HepG2 (cell line): ENCODE data around the gene LTB4R. TPM values are rescaled to one million over a fixed set of nuclear protein-coding genes. Genes with fewer than 3 reads are reported as not detected.
A peak's percentile ranks its signal among the peaks of the same experiment; 100 is the strongest.

ENCODE experiments used
- CENPX ChIP-seq: sonication (generic); formaldehyde crosslinking; IDR thresholded peaks from 2 replicates; pipeline ENCODE4 v1.9.0; 2021; ENCODE audit warnings: mild to moderate bottlenecking, missing genetic modification reagents, moderate library complexity
- DRAP1 ChIP-seq: IDR thresholded peaks from 2 replicates; pipeline ENCODE4 v1.6.1; 2016; ENCODE audit warnings: missing genetic modification reagents, missing compliant biosample characterization
- GATAD2A ChIP-seq: IDR thresholded peaks from 2 replicates; pipeline ENCODE4 v1.6.1; 2016
- KDM4B ChIP-seq: sonication (generic); formaldehyde crosslinking; IDR thresholded peaks from 2 replicates; pipeline ENCODE4 v1.4.0; 2020; ENCODE audit warnings: missing genetic modification reagents
- PCBP2 ChIP-seq: fragments of 200-400 bp; formaldehyde crosslinking; optimal IDR thresholded peaks from 2 replicates; pipeline ENCODE3; 2018; ENCODE audit warnings: low read length, low read depth; ENCODE audit not compliant: poor library complexity, severe bottlenecking
- POLR2AphosphoS5 ChIP-seq: IDR thresholded peaks from 2 replicates; pipeline ENCODE4 v1.6.1; 2012; ENCODE audit warnings: low read depth, low read length
- PRMT3 ChIP-seq: sonication (generic); formaldehyde crosslinking; IDR thresholded peaks from 2 replicates; pipeline ENCODE4 v1.8.1; 2022; ENCODE audit warnings: low read depth, mild to moderate bottlenecking, moderate library complexity, missing genetic modification reagents, borderline replicate concordance
- ZBTB46 ChIP-seq: sonication (generic); formaldehyde crosslinking; IDR thresholded peaks from 2 replicates; pipeline ENCODE4 v1.4.0; 2020; ENCODE audit warnings: mild to moderate bottlenecking, missing genetic modification reagents, borderline replicate concordance
- ZNF556 ChIP-seq: sonication (generic); formaldehyde crosslinking; IDR thresholded peaks from 2 replicates; pipeline ENCODE4 v1.4.0; 2020; ENCODE audit warnings: mild to moderate bottlenecking, missing genetic modification reagents, borderline replicate concordance
- ZNF652 ChIP-seq: IDR thresholded peaks from 2 replicates; pipeline ENCODE4 v1.6.1; 2016; ENCODE audit warnings: low read depth, borderline replicate concordance
- polyA plus RNA-seq, 8 experiments: library from polyadenylated mRNA; depleted of rRNA in 3 of 8; stranded (reverse) in 7 of 8; unstranded in 1 of 8; fragments of >200 nt; fragmentation: Illumina TruSeq in 4 of 8; extraction: Trizol in 4 of 8; gene quantifications; 2 replicates each; pipeline versions ENCODE4 v1.2.1 to v1.2.3, GENCODE V29; 2011 to 2016; ENCODE audit warnings: low read depth in 4 of 8, missing spikeins in 1 of 8, mixed read lengths in 1 of 8; ENCODE audit not compliant: insufficient read depth in 1 of 8
- total RNA-seq, 5 experiments: library from RNA; depleted of rRNA; stranded (reverse); fragments of >200 nt; fragmentation: Illumina TruSeq; extraction: Trizol; gene quantifications; 2 replicates each; pipeline ENCODE4 v1.2.3, GENCODE V29; 2016; ENCODE audit warnings: low read depth in 1 of 5
- TF ChIP-seq, protein P1 (sequence below): sonication (generic); formaldehyde crosslinking; IDR thresholded peaks from 2 replicates; pipeline ENCODE4 v1.4.0; 2020; ENCODE audit warnings: missing genetic modification reagents, mild to moderate bottlenecking, borderline replicate concordance
- TF ChIP-seq, protein P2 (sequence below): sonication (generic); formaldehyde crosslinking; IDR thresholded peaks from 2 replicates; pipeline ENCODE4 v1.9.0; 2021; ENCODE audit warnings: mild to moderate bottlenecking, missing genetic modification reagents
- TF ChIP-seq, protein P3 (sequence below): sonication (generic); formaldehyde crosslinking; IDR thresholded peaks from 2 replicates; pipeline ENCODE4 v1.5.0; 2020; ENCODE audit warnings: mild to moderate bottlenecking, missing genetic modification reagents

LTB4R gene
- total and polyA plus RNA-seq, 2 of the 13 experiments (the other 11 are each of a cell fraction or from before 2014, with no cell fraction given): 3.2 to 8.2 TPM

GRCh38 chr14:24271134-24271833 lies 40.0 kb upstream of the LTB4R start, which contains the start of gene RABGGTA (continued):
- TF ChIP-seq, protein P1, sequence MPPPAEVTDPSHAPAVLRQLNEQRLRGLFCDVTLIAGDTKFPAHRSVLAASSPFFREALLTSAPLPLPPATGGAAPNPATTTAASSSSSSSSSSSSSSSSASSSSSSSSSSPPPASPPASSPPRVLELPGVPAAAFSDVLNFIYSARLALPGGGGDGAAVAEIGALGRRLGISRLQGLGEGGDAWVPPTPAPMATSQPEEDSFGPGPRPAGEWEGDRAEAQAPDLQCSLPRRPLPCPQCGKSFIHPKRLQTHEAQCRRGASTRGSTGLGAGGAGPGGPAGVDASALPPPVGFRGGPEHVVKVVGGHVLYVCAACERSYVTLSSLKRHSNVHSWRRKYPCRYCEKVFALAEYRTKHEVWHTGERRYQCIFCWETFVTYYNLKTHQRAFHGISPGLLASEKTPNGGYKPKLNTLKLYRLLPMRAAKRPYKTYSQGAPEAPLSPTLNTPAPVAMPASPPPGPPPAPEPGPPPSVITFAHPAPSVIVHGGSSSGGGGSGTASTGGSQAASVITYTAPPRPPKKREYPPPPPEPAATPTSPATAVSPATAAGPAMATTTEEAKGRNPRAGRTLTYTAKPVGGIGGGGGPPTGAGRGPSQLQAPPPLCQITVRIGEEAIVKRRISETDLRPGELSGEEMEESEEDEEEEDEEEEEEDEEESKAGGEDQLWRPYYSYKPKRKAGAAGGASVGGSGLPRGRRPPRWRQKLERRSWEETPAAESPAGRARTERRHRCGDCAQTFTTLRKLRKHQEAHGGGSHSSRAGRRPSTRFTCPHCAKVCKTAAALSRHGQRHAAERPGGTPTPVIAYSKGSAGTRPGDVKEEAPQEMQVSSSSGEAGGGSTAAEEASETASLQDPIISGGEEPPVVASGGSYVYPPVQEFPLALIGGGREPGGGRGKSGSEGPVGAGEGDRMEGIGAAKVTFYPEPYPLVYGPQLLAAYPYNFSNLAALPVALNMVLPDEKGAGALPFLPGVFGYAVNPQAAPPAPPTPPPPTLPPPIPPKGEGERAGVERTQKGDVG (CRISPR knock-in tag): peak; percentile 77; the same call in 1 of the 2 replicates
- TF ChIP-seq GATAD2A (CRISPR knock-in tag) (peak; percentile 91), PRMT3 (CRISPR knock-in tag) (peak; percentile 82; the same call in 1 of the 2 replicates), ZBTB46 (CRISPR knock-in tag) (peak; percentile 98; the same call in 1 of the 2 replicates), KDM4B (CRISPR knock-in tag) (peak; percentile 98), ZNF652 (CRISPR knock-in tag) (no peak; the same call in none of the 2 replicates), CENPX (CRISPR knock-in tag) (no peak), PCBP2 (no peak), ZNF556 (CRISPR knock-in tag) (peak; percentile 100), DRAP1 (CRISPR knock-in tag) (peak; percentile 82; the same call in 1 of the 2 replicates), POLR2AphosphoS5 (peak; percentile 93)
- TF ChIP-seq, protein P2, sequence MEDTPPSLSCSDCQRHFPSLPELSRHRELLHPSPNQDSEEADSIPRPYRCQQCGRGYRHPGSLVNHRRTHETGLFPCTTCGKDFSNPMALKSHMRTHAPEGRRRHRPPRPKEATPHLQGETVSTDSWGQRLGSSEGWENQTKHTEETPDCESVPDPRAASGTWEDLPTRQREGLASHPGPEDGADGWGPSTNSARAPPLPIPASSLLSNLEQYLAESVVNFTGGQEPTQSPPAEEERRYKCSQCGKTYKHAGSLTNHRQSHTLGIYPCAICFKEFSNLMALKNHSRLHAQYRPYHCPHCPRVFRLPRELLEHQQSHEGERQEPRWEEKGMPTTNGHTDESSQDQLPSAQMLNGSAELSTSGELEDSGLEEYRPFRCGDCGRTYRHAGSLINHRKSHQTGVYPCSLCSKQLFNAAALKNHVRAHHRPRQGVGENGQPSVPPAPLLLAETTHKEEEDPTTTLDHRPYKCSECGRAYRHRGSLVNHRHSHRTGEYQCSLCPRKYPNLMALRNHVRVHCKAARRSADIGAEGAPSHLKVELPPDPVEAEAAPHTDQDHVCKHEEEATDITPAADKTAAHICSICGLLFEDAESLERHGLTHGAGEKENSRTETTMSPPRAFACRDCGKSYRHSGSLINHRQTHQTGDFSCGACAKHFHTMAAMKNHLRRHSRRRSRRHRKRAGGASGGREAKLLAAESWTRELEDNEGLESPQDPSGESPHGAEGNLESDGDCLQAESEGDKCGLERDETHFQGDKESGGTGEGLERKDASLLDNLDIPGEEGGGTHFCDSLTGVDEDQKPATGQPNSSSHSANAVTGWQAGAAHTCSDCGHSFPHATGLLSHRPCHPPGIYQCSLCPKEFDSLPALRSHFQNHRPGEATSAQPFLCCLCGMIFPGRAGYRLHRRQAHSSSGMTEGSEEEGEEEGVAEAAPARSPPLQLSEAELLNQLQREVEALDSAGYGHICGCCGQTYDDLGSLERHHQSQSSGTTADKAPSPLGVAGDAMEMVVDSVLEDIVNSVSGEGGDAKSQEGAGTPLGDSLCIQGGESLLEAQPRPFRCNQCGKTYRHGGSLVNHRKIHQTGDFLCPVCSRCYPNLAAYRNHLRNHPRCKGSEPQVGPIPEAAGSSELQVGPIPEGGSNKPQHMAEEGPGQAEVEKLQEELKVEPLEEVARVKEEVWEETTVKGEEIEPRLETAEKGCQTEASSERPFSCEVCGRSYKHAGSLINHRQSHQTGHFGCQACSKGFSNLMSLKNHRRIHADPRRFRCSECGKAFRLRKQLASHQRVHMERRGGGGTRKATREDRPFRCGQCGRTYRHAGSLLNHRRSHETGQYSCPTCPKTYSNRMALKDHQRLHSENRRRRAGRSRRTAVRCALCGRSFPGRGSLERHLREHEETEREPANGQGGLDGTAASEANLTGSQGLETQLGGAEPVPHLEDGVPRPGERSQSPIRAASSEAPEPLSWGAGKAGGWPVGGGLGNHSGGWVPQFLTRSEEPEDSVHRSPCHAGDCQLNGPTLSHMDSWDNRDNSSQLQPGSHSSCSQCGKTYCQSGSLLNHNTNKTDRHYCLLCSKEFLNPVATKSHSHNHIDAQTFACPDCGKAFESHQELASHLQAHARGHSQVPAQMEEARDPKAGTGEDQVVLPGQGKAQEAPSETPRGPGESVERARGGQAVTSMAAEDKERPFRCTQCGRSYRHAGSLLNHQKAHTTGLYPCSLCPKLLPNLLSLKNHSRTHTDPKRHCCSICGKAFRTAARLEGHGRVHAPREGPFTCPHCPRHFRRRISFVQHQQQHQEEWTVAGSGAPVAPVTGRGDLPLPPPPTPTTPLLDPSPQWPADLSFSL (CRISPR knock-in tag): peak; percentile 59
- TF ChIP-seq, protein P3, sequence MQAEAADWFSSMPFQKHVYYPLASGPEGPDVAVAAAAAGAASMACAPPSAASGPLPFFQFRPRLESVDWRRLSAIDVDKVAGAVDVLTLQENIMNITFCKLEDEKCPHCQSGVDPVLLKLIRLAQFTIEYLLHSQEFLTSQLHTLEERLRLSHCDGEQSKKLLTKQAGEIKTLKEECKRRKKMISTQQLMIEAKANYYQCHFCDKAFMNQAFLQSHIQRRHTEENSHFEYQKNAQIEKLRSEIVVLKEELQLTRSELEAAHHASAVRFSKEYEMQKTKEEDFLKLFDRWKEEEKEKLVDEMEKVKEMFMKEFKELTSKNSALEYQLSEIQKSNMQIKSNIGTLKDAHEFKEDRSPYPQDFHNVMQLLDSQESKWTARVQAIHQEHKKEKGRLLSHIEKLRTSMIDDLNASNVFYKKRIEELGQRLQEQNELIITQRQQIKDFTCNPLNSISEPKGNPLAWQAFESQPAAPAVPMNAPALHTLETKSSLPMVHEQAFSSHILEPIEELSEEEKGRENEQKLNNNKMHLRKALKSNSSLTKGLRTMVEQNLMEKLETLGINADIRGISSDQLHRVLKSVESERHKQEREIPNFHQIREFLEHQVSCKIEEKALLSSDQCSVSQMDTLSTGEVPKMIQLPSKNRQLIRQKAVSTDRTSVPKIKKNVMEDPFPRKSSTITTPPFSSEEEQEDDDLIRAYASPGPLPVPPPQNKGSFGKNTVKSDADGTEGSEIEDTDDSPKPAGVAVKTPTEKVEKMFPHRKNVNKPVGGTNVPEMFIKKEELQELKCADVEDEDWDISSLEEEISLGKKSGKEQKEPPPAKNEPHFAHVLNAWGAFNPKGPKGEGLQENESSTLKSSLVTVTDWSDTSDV (CRISPR knock-in tag): peak; percentile 89
